Activated T-helper 1 cell treated with anti-CD3 and anti-CD28 coated beads, Interleukin-2, amount 50 U/mL, for 16 hours (primary cell): Measurements from ENCODE around the gene ATP13A4.

Experiments used
- DNase-seq, 2 donors: peaks; one replicate each; pipeline ENCODE4 v3.0.0-alpha.2; 2020; ENCODE audit warnings: low read depth in 1 of 2, low spot score in 1 of 2

Gene ATP13A4

DNA sequence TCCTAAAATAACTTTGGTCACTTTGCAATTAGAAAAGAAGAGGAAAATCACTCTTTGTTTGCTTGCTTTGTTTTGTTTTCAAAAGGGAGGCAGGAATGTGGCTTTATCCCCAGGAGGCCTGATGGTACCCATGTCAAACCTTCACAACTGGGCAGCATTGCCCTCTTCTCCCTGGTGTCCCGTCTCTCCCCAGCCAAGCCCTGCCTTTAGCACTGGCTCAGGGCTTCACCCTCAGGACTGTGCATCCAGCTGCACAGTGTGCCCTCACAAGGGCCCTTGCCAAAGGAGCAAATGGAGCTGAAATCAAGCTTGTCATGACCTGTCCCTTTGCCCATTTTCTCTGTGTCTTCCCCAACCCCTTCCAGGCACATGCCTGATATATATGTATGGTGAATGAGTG, 147.0 kb downstream of the ATP13A4 start:
- DNase-seq = no peak

DNA sequence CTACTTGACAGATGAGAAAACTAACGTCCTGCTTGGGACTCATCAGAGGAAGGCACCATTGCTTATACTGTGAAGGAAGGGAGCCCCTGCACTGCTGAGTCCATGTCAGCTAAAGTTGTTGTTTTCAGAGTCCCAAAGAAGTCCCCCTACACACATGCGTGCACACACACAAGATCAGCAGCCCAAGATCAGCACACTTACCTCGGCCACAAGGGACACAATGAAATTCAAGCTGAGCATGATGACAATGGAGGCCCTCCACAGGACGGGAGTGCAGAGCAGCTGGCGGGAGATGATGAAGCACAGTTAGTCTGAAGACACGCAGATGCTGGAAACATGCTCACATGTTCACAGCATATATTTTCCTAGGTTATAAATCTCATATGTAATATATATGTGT, 147.6 kb downstream of the ATP13A4 start:
- DNase-seq = no peak

- no peak for DNase-seq
Measured at GRCh38 chr3:193403307-193403706, 151.4 kb downstream of the ATP13A4 start.

DNA sequence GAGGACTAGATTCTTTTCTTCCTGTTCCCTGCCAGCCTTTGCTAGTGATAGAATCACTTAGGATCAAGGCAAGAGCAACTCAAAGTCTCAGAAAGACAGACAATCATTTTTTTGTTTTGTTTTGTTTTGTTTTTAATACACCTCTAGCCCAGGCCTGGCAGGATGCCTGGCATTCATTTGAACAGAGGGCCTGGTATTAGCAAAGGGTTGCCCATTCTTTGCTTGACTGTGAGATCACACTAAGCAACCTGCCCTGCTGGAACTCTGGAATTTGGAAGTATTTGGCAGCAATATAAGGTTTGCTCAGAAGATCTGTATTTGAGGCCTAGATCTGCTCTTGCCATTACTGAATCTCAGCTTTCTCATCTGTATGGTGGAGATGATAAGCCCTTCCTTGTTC, 154.4 kb downstream of the ATP13A4 start:
- DNase-seq = no peak

DNA sequence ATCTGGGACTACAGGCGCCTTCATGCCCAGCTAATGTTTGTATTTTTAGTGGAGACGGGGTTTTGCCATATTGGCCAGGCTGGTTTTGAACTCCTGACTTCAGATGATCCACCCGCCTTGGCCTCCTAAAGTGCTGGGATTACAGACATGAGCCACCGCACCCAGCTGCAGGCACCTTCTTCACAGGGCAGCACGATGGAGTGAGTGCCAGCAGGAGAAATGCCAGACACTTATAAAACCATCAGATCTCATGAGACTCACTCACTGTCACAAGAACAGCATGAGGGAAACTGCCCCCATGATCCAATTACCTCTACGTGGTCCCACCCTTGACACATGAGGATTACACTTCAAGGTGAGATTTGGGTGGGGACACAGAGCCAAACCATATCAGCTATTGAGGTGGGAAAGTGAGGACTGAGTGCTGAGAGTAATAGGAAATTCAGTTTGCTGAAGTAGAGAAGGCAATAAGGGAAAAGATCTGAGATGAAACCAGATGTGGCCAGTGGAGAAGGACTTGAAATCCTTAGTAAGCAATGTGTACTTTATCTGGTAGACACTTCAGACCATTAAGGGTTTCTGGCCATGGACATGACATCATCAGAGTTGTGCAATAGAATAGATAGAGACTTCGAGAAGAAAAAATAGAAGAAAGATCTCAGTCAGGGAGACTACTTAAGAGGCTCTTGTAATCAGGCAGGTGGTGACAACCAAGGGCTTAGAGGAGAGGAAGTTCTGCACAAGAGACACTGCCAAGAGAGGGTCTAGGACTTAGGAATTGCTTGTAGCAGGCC, 158.0 kb downstream of the ATP13A4 start:
- DNase-seq = no peak

- DNase-seq = no peak
Measured at GRCh38 chr3:193391902-193392301, 162.8 kb downstream of the ATP13A4 start.

DNA sequence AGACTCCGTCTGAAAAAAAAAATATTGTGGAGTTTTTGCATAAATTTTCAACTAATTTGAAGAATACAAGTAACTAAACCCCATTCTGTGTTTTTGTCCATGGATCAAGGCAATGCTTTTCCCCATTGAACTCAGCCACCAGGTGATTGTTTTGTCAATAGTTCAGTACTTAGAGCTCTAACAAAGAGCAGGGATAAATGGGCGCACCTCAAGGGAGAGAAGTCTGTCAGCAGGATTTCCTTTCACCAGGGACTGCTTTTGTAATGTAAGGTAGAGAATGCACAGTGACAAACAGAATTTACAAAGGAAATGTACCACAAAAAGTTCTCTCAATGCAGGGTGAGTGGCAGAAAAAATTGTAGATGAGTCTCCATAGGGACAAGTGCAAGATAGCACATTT, 165.4 kb downstream of the ATP13A4 start:
- no peak for DNase-seq

DNA sequence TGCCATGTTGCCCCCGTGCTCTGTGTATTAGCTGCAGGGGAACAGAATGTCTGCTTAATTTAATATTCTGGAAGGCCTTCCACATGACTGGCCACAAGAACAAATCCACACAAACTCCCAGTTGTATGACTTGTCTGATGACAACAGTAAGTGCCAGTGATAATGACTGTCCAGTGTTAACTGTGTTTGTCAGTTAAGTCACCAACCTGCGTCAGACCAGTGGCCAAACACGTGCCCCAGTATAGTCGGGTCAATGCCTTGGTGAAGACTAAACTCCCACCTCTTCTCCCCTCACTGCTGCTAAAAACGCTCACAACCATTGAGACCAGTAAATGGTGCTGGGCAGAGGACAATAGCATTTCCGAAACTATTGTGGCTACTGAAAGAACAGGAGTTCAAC, 166.3 kb downstream of the ATP13A4 start:
- no peak for DNase-seq

DNA sequence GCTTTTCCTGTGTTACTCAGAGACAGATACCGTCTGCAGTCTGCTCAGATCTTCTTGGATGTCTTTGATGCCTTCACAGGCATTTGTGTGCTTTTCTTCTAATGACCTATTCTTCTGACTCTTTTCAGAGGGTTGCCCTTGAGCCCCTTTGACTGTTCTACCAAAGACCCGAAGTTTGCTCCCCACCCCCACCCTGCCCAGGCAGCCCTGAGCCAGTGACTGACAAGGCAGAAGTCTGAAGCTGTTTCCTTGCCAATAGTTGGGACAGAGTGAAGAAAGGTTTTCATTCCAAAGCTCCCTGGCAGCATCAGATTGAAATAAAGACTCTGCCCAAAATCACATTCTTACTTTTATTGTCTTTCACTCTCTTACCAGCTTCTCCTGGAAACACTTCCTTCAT, 167.1 kb downstream of the ATP13A4 start:
- no peak for DNase-seq

DNA sequence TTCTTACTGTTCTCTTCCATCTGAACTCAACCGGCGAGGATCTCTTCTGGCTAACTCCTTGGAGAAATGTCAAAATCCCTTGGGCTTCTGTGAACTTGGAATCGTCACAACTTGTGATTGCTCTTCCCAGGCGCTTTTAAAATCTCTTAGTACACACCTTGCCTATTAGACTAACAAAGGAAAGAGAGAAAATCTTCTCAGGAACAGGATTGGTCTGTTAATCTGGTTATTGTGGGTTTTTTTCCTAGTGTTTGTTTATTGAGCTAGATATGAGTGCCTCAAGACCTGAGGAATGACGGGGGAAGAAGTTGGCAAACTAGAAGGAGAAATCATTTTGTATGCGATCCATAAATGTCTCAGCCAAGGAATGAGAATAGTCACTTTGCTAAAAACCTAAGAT, 176.0 kb downstream of the ATP13A4 start, which contains the start of gene ATP13A5:
Gene ATP13A5, minus strand, starts transcription at position 48 of the 400 bp plus-strand sequence. Its CDS starts 28 bp downstream, at position 20.
- DNase-seq = no peak

DNA sequence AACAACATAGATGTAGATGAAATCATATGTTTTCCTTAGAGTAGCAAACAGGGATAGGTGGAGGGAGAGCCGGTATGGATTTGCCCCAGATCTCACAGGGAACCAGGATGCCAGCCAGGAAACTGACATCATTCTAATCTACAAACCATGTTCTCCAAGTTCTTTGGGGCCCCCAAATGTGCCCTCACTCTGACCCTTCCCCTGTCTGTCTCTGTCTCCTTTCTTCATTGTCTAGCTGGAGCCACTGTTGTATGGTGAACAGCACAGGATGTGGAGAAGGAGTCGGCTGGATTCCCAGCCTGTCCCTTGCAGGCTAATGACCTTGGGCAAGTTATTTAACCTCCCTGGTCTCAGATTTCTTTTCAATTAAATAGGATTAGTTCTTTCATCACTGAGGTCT, 177.1 kb downstream of the ATP13A4 start:
- DNase-seq = no peak

- no peak for DNase-seq
Measured at GRCh38 chr3:193375614-193376013, 179.1 kb downstream of the ATP13A4 start.

- DNase-seq = no peak
Measured at GRCh38 chr3:193372783-193373182, 181.9 kb downstream of the ATP13A4 start.

DNA sequence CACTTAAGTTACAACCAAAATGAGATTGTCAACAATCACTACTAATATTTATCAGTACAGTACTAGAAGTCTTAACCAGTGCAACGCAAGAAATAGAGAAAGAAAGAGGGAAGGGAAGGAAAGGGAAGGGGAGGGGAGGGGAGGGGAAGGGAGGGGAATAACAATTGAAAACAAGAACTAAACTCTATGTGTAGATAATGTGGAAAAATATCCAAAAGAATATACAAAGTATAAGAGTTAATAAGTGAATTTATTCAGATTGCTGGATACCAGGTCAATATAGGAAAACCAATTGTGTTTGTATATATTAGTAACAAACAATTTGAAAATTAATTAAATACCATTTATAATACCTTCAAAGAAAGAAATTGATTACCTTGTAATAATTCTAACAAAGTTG, 186.8 kb downstream of the ATP13A4 start:
- DNase-seq = no peak

- DNase-seq = no peak
Measured at GRCh38 chr3:193357291-193357690, 197.4 kb downstream of the ATP13A4 start.

GRCh38 chr3:193354423-193354822, 200.3 kb downstream of the ATP13A4 start:
- DNase-seq = no peak
